Measurements from ENCODE around the gene PLEKHG5. TPM values are rescaled to one million over a fixed set of nuclear protein-coding genes. Genes with fewer than 3 reads are reported as not detected.

PLEKHG5 gene
- total and polyA plus RNA-seq, 10 of the 15 experiments (the other 5 are each of a cell fraction or from before 2014, with no cell fraction given), result 0.04 to 1.1 (median 0.18) TPM; not detected in 1

DNA sequence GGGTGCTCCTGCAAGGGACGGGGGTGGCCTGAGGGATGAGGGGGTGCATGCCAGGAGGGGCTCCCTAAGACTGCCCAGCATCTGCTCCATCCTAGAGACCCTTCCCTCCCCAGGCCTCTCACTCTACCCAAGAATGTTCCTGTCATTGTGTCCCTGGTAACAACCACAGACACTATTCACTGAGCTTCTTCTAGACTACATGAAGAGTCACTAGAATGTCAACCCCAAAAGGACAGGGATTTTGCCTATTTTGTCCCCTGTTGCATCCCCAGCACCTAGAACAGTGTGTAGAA lies 28.4 kb downstream of the PLEKHG5 start:
- in situ Hi-C loops (cut with MboI), result no loop called here
- FAIRE-seq, result no peak
- no peak for ATAC-seq
- no peaks in the 10 kb centered on the region for H3K79me2 ChIP-seq (ENCODE audit: control insufficient read depth, insufficient read depth, low read length)
- H3K9me3 ChIP-seq (replicated peaks; ENCODE audit: control insufficient read depth, insufficient read depth, low read length), result no peaks in the 10 kb centered on the region
- no peak overlapping the region for H3K4me2 ChIP-seq (ENCODE audit: control insufficient read depth, insufficient read depth)
- DNase-seq (ENCODE audit: low read depth, low spot score), result no peak
- peaks cover 3 to 4% of the 10 kb centered on the region in 2 experiments; a peak in 3 of 4 replicates for H3K27me3 ChIP-seq (replicated peaks in 1 of 2; ENCODE audit: control insufficient read depth in 2 of 2, insufficient read depth in 2 of 2, low read length in 1 of 2)
- BruUV-seq (replicated peaks), result no TSS peak
- H4K20me1 ChIP-seq (ENCODE audit: control insufficient read depth, insufficient read depth), result no peaks in the 10 kb centered on the region
- 0% methylated on average over 1 of the region's 1 CpG for WGBS (ENCODE audit: insufficient coverage, insufficient replicate concordance, low lambda C conversion rate, missing lambda C conversion rate)
- intact Hi-C loops (cut with micrococcal nuclease; ENCODE audit: unreplicated experiment), result no loop called here
- RAD21 ChIA-PET (ENCODE audit: unreplicated experiment), result interaction anchor here (0.6 to 2.0 kb wide), 2 partner anchors 25 to 218 kb away, joined by 3 to 4 read pairs; no protein-coding TSS in a partner anchor
- no peak overlapping the region for H3K27ac ChIP-seq (ENCODE audit: control insufficient read depth, insufficient read depth)
- H2AFZ ChIP-seq (ENCODE audit: control insufficient read depth, low read depth, low read length), result no peak overlapping the region
- H3K4me3 ChIP-seq, result no peak overlapping the region
- H3K9ac ChIP-seq (ENCODE audit: control insufficient read depth, insufficient read depth, low read length), result no peak overlapping the region
- SMC1A ChIA-PET (ENCODE audit: uncharacterized antibody, unreplicated experiment), result no interaction called here
- H3K4me1 ChIP-seq (ENCODE audit: control insufficient read depth, insufficient read depth, low read length), result no peaks in the 10 kb centered on the region; the same call in 1 of the 2 replicates
- TF ChIP-seq, protein P1, sequence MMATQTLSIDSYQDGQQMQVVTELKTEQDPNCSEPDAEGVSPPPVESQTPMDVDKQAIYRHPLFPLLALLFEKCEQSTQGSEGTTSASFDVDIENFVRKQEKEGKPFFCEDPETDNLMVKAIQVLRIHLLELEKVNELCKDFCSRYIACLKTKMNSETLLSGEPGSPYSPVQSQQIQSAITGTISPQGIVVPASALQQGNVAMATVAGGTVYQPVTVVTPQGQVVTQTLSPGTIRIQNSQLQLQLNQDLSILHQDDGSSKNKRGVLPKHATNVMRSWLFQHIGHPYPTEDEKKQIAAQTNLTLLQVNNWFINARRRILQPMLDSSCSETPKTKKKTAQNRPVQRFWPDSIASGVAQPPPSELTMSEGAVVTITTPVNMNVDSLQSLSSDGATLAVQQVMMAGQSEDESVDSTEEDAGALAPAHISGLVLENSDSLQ (IDR thresholded peaks at IDR 0.05), result no peak
- TF ChIP-seq, protein P2, sequence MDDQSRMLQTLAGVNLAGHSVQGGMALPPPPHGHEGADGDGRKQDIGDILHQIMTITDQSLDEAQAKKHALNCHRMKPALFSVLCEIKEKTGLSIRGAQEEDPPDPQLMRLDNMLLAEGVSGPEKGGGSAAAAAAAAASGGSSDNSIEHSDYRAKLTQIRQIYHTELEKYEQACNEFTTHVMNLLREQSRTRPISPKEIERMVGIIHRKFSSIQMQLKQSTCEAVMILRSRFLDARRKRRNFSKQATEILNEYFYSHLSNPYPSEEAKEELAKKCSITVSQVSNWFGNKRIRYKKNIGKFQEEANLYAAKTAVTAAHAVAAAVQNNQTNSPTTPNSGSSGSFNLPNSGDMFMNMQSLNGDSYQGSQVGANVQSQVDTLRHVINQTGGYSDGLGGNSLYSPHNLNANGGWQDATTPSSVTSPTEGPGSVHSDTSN (IDR thresholded peaks at IDR 0.05; ENCODE audit: insufficient replicate concordance, low read depth, low read length), result no peak
- TF ChIP-seq CBFB (IDR thresholded peaks at IDR 0.05; ENCODE audit: low read depth), result no peak
- no peak for TF ChIP-seq NBN (IDR thresholded peaks at IDR 0.05)
- TF ChIP-seq RB1 (IDR thresholded peaks at IDR 0.05; ENCODE audit: borderline replicate concordance), result no peak
- TF ChIP-seq MXI1 (IDR thresholded peaks at IDR 0.05; ENCODE audit: low read depth, low read length), result no peak
- H3K36me3 ChIP-seq (ENCODE audit: control insufficient read depth in 2 of 2, insufficient read depth in 2 of 2, low read length in 1 of 2), result no peaks in the 10 kb centered on the region
- POLR2A ChIA-PET, result no interaction called here
- CTCF ChIA-PET, result interaction anchor here (1.7 to 1.9 kb wide), 2 partner anchors 25 kb away, joined by 4 to 7 read pairs; no protein-coding TSS in a partner anchor

Data from GM12878 (cell line).